ENCODE measurements around the gene SEM1. TPM values are rescaled to one million over a fixed set of nuclear protein-coding genes. Genes with fewer than 3 reads are reported as not detected.

The SEM1 gene
- total and polyA plus RNA-seq, 9 of the 15 experiments (the other 6 are each of a cell fraction or from before 2014, with no cell fraction given) = 74.7 to 938 (median 454) TPM

GRCh38 chr7:96734343-96734742 is 24.7 kb upstream of the SEM1 start (continued):
- TF ChIP-seq MGA (IDR thresholded peaks at IDR 0.05) (no peak), OTX1 (CRISPR knock-in tag; IDR thresholded peaks at IDR 0.05) (no peak), ARID4B (CRISPR knock-in tag; IDR thresholded peaks at IDR 0.05) (no peak), CREB3 (tag; conservative IDR thresholded peaks at IDR 0.05; ENCODE audit: low read depth) (no peak), CCAR2 (IDR thresholded peaks at IDR 0.05; ENCODE audit: low read depth, low read length) (no peak), THAP7 (CRISPR knock-in tag; IDR thresholded peaks at IDR 0.05) (no peak)
